ENCODE results near the gene NDST1. TPM values are rescaled to one million over a fixed set of nuclear protein-coding genes. Genes with fewer than 3 reads are reported as not detected.

NDST1 gene
- polyA plus RNA-seq, 1 of the 3 experiments (the other 2 are of a cell fraction): 29.2 TPM

DNA sequence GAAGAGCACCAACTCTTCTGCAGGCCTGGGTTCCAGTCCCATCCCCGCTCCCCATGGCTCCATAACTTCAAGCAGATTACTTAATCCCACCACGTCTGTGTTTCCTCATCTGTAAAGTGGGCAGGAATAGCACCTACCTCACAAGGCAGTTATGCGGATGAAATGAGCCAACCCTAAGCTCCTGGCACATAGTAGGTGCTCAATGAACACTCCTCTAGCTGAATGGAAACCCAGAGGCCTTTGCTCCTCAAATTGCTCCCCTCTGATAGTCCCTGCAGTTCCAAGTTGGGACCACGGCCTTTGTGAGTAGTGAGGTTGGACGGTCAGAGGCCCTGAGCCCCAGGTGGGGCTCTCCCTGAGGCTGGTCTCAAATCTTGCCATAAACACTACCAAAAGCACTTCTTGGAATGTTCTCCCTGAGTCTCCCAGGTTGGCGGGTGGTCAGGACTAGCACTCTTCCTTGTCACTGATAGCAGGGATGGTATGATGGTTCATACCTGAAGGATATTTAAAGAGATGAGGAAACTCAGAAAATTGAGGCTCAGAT lies 97.0 kb downstream of the NDST1 start (continued):
- TF ChIP-seq, protein P1, sequence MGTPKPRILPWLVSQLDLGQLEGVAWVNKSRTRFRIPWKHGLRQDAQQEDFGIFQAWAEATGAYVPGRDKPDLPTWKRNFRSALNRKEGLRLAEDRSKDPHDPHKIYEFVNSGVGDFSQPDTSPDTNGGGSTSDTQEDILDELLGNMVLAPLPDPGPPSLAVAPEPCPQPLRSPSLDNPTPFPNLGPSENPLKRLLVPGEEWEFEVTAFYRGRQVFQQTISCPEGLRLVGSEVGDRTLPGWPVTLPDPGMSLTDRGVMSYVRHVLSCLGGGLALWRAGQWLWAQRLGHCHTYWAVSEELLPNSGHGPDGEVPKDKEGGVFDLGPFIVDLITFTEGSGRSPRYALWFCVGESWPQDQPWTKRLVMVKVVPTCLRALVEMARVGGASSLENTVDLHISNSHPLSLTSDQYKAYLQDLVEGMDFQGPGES (IDR thresholded peaks at IDR 0.05; ENCODE audit: low read depth, low read length): no peak
- TF ChIP-seq, protein P2, sequence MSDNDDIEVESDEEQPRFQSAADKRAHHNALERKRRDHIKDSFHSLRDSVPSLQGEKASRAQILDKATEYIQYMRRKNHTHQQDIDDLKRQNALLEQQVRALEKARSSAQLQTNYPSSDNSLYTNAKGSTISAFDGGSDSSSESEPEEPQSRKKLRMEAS (IDR thresholded peaks at IDR 0.05; ENCODE audit: low read depth): no peak
- TF ChIP-seq, protein P3, sequence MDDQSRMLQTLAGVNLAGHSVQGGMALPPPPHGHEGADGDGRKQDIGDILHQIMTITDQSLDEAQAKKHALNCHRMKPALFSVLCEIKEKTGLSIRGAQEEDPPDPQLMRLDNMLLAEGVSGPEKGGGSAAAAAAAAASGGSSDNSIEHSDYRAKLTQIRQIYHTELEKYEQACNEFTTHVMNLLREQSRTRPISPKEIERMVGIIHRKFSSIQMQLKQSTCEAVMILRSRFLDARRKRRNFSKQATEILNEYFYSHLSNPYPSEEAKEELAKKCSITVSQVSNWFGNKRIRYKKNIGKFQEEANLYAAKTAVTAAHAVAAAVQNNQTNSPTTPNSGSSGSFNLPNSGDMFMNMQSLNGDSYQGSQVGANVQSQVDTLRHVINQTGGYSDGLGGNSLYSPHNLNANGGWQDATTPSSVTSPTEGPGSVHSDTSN (IDR thresholded peaks at IDR 0.05): no peak
- TF ChIP-seq ELF1 (IDR thresholded peaks at IDR 0.05): no peak
- no peak for TF ChIP-seq POLR2AphosphoS5 (IDR thresholded peaks at IDR 0.05; ENCODE audit: low read depth, low read length)
- no peak for TF ChIP-seq GABPA (IDR thresholded peaks at IDR 0.05; ENCODE audit: low read depth)

DNA sequence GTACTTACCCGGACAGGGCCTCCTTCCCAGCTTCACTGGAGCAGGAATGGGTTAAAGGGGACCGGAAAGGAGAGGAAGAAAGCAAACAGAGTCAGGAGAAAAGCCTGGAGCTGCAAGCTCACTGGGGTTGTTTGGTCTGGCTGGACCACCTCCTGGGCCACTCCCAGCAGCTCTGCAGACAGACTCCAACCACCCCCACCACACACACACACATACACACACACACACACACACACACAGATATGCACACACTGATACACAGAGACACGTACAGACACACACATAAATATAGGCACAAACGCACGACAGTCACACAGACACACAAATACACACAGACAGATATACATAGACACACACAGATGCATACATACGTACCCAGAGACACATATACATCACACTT lies 97.6 kb downstream of the NDST1 start:
- no peaks in the 10 kb centered on the region for H4K20me1 ChIP-seq (ENCODE audit: insufficient read depth)
- H3K79me2 ChIP-seq (ENCODE audit: insufficient read depth): no peaks in the 10 kb centered on the region
- no peak overlapping the region for H3K9ac ChIP-seq
- peaks cover 14 to 59% of the 10 kb centered on the region in 2 experiments for H3K4me1 ChIP-seq (ENCODE audit: control insufficient read depth in 1 of 2, insufficient read depth in 2 of 2, low read depth in 1 of 2, low read length in 1 of 2)
- ChIA-PET CTCF (interaction anchor here (0.9 to 1.2 kb wide), 3 partner anchors 9 to 50 kb away, joined by 3 to 8 read pairs (median 3); no protein-coding TSS in a partner anchor), POLR2A (interaction anchor here (1.6 kb wide), 2 partner anchors 9 to 13 kb away, joined by 4 read pairs; no protein-coding TSS in a partner anchor)
- H3K9me3 ChIP-seq: no peaks in the 10 kb centered on the region
- H3K36me3 ChIP-seq (replicated peaks in 1 of 2; ENCODE audit: control insufficient read depth in 1 of 2, insufficient read depth in 2 of 2, low read length in 1 of 2): peaks cover 5% of the 10 kb centered on the region in 2 experiments
- H3K9me2 ChIP-seq: no peaks in the 10 kb centered on the region
- no peak overlapping the region for H3K4me2 ChIP-seq
- H3K27ac ChIP-seq (ENCODE audit: low read depth in 2 of 2, low read length in 1 of 2): peak overlapping the region in 1 of 2 experiments; percentile 39; a peak in 1 of 4 replicates
- no peak overlapping the region for H2AFZ ChIP-seq (ENCODE audit: low read depth)
- H3F3A ChIP-seq (replicated peaks; ENCODE audit: insufficient read depth): no peaks in the 10 kb centered on the region
- DNase-seq: no peak
- 84% methylated on average over 6 of the region's 6 CpGs for WGBS (ENCODE audit: low lambda C conversion rate)
- TF ChIP-seq NFIC (IDR thresholded peaks at IDR 0.05; ENCODE audit: borderline replicate concordance) (no peak), POLR2AphosphoS5 (IDR thresholded peaks at IDR 0.05; ENCODE audit: low read depth, low read length) (no peak), FOXJ3 (CRISPR knock-in tag; IDR thresholded peaks at IDR 0.05) (no peak), YY1 (IDR thresholded peaks at IDR 0.05; ENCODE audit: low read depth) (no peak), ELF1 (IDR thresholded peaks at IDR 0.05) (no peak)
- TF ChIP-seq, protein P2 (IDR thresholded peaks at IDR 0.05; ENCODE audit: low read depth): no peak
- H3K27me3 ChIP-seq (ENCODE audit: insufficient read depth): no peaks in the 10 kb centered on the region
- H3K4me3 ChIP-seq (ENCODE audit: low read depth in 2 of 2, low read length in 1 of 2): no peak overlapping the region

DNA sequence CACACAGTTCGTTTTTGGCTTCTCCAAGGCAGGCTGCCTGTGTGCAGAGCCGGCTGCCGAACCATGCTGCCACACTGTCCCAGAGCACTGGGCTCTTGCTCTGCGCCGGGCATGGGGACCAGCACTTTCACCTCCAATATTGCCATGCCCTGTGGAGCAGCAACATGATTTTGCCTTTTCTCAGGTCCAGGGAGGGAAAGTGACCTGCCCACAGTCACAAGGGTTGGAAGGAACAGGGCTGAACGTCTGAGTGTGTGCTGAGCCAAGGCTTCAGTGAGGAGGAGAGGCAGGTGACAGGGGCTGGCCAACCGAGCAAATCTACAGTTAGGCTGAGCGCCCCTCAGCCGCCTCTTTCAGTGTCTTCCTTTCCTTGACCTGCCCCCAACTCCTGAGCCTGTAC lies 98.5 kb downstream of the NDST1 start:
- Histone ChIP-seq H3K27me3 (ENCODE audit: insufficient read depth) (no peaks in the 10 kb centered on the region), H3F3A (replicated peaks; ENCODE audit: insufficient read depth) (no peaks in the 10 kb centered on the region)
- CTCF ChIA-PET: interaction anchor here (0.9 to 1.2 kb wide), 3 partner anchors 9 to 50 kb away, joined by 3 to 8 read pairs (median 3); no protein-coding TSS in a partner anchor

More for the DNA sequence above, 98.5 kb downstream of the NDST1 start:
- POLR2A ChIA-PET: interaction anchor here (0.7 to 1.6 kb wide), 2 partner anchors 12 to 13 kb away, joined by 3 to 4 read pairs; no protein-coding TSS in a partner anchor
- Histone ChIP-seq H2AFZ (ENCODE audit: low read depth) (no peak overlapping the region), H3K79me2 (ENCODE audit: insufficient read depth) (no peaks in the 10 kb centered on the region), H3K9me2 (no peaks in the 10 kb centered on the region), H3K36me3 (replicated peaks in 1 of 2; ENCODE audit: control insufficient read depth in 1 of 2, insufficient read depth in 2 of 2, low read length in 1 of 2) (peaks cover 5 to 9% of the 10 kb centered on the region in 2 experiments), H3K4me2 (no peak overlapping the region), H3K27ac (ENCODE audit: low read depth in 2 of 2, low read length in 1 of 2) (peak overlapping the region in 1 of 2 experiments; percentile 6; a peak in 1 of 4 replicates), H3K9me3 (no peaks in the 10 kb centered on the region), H3K4me3 (ENCODE audit: low read depth in 2 of 2, low read length in 1 of 2) (no peak overlapping the region), H3K9ac (no peak overlapping the region), H4K20me1 (ENCODE audit: insufficient read depth) (no peaks in the 10 kb centered on the region), H3K4me1 (ENCODE audit: control insufficient read depth in 1 of 2, insufficient read depth in 2 of 2, low read depth in 1 of 2, low read length in 1 of 2) (peaks cover 8 to 58% of the 10 kb centered on the region in 2 experiments; a peak in 3 of 4 replicates)
- TF ChIP-seq NFIC (IDR thresholded peaks at IDR 0.05; ENCODE audit: borderline replicate concordance) (no peak), GATA2 (CRISPR knock-in tag; IDR thresholded peaks at IDR 0.05) (no peak)
- 93% methylated on average over 8 of the region's 9 CpGs for WGBS (ENCODE audit: low lambda C conversion rate)
- DNase-seq: no peak
